COR-L47 (cell line): ENCODE results near the gene TNFAIP8L1.
"Not testable (repeated sequence)": the region's sequence is repeated elsewhere in the genome, so short reads cannot be mapped to it uniquely, and the experiment has no call there.

Experiments used
- DNase-seq: peaks from one replicate; lab custom pipeline; 2025; lab: John Stamatoyannopoulos, UW

Gene TNFAIP8L1

DNA sequence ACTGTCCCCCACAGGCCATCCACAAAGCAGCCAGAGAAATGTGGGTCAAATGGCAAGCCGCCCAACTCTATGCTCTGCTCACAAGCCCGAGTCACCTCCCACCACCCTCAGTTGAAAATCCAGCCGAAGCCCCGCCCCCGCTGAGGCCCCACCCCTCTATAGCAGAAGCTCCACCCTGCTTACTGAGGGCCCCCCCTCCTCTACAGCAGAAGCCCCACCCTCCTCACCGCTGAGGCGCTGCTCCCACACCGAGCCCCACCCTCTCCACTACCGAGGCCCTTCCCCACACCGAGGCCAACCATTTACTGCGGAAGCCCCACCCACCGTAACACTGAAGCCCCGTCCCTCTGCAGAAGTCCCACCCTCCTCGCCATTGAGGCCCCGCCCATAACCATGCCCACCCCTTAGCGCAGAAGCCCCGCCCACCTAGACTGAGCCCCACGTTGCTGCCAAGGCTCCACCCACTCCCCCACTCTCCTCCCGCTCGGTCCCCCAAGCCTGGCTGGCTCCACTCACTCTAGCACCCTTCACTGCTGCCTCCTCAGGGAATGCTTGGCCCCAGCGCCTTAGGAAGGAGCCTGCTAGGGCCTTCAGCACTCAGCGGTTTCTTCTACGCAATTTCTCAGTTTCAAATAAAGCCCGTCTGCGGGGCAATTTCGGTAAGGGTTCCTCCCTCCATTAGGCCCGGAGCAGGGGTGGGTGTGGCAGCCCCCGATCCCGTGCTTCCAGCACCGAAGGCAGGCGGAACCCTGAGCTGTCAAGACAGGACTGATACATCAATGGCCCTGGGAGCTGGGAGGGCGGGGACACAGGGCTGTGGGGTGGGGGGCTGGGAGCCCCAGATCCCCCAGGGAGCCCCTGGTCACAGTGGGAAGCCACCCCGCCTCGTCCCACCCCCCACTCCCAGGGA, 39.8 kb downstream of the TNFAIP8L1 start:
- no peak for DNase-seq

DNA sequence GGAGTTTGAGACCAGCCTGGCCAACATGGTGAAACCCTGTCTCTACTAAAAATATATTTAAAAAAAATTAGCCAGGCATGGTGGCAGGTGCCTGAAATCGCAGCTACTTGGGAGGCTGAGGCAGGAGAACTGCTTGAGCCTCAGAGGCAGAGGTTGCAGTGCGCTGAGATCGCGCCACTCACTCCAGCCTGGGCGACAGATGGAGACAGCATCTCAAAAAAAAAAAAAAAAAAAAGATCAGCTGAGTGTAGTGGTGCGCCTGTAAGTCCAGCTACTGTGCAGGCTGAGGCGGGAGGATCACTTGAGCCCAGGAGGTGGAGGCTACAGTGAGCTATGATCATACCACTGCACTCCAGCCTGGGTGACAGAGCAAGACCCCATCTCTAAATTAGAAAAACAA, 40.7 kb downstream of the TNFAIP8L1 start:
- DNase-seq = not testable (repeated sequence)

DNA sequence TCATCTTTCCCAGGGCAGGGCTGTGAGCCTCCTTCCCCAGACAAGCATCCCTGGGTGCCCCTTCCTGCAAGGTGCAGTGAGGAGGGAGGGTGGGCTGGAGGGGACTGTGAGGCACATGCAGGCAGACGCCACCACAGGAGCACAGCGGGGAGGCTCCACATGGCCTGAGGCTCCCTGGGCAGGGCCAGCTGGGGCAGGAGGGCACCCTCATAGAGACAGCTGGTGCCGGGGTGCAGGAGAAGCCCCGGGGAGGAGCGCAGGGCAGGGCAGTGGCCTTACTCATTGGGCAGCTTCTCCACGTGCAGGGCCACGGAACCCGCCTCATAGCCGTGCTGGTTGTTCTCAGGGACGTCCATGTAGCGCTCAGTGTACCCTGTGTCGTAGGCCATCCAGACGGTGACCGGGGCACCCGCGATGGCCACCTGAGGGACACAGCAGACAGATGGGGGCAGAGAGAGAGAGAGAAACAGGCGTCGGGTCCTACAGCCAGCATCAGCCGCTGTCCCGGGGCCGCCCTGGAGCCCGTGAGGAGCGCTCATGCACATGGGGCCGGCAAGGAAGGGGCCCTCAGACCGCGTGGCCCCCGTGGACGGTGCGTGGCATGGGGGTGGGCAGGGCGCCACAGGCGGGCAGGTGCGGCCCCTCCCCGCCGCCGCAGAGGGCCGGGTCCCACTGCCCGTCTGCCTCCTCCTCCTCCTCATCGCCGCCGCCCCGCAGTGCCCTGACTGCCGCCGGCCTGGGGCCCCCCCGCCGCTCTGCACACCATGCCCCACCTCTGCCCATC, 43.3 kb downstream of the TNFAIP8L1 start:
- DNase-seq = no peak

DNA sequence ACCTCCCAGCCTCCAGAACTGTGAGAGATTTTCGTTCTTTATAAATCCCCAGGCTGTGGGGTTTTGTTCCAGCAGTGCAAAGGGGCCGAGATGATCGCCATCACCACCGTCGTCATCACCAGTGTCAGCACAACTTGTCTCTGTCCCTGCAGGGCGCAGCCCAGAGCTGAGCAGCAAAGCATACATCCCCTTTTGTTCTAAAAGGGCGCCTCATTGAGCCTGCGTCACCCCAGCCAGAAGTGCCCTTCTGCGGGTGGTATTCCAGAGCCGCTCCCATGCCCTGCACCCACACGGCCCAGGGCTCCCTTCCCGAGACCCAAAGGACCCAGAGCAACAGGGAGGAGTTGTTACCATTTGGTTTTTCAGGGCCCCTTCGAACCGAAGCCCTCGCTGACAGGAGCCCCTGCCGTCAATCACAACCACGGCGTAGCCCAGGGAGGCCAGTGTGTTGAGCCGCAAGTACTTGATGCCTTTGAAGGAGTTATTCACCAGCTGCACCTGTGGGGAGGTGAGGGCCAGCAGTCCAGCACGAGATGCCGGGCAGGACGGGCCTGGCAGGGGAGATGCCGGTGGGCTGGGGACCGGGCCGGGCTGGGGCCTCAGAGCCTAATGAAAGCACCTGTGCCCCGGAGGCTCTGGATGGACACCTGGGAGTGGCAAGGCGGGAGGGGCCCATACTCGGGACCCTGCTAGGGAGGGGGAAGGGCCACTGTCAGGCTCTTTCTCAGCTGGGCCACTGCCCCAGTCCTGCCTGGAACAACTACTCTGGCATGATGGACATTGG, 45.2 kb downstream of the TNFAIP8L1 start:
- DNase-seq = no peak

DNA sequence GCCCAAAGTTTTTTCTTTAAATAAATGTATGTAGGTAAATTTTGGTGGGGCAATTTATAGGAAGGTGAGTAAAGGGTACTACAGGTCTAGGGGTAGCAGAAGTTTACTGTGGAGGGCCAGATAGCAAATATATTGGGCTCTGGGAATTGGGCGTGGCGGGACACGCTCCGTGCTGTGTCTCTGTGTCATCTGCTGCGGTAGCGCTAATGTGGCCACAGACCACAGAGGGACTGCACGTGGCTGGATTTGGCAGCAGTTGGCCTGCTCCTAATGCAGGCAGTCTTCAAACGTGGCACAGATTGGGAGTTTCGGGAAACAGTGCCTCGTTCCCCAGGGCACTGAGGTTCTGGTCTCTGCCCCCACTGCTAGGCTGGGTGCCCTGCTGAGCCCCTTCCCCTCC, 47.4 kb downstream of the TNFAIP8L1 start:
- DNase-seq = no peak

DNA sequence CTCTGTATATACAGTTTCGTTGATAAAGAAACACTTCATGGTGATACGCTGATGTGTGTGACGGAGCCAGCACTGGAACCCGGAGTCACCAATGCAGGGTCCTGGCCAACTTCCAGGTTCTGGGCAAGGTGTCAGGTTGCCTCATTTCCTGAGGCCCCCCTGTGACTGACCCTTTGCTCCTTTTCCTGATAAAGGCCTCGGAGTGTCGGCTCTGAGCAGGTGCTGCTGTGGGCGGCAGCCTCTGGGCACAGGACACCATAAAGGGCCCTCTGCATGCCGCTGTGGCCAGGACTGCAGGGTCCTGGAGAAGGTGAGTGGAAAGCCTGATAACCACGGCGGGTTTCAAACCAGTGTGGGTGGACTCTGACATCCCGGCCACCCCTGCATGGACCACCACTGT, 48.1 kb downstream of the TNFAIP8L1 start:
- no peak for DNase-seq

DNA sequence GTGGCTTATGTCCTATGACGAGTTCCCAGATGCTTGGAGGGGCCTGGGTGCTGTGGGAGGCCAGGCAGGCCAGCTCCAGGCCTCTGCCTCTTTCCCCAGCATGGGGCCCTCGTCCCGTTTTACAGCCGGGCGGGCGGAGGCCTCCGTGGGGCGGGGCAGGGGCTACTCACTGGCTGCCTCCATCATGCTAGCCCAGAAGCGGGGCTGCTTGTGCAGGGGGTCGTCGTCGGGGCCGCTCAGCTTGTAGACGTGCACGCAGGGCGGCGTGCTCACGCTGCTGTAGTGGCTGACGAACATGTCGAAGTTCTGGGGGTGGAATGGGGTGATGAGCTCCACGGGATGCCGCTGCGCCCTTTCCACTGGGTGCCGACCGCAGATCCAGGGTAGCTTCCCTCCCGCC, 49.3 kb downstream of the TNFAIP8L1 start:
- DNase-seq = no peak

DNA sequence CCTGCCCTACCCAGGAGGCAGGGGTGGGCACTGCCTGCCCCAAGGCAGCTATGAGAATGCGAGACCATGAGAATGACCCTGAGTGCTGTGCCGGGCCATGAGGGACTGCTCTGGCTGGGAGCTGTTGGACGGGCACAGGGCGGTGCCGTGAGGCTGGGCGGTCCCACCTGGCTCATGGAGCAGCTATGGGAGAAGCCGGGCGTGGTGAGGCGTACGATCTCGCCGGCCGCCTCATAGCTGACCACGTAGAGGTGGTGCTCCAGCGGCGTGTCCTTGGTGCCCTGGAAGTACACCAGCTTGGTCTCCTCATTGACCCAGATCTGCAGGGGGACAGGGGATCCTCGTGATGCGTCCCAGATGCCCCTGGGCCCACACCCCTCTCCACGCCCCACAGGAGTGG, 50.1 kb downstream of the TNFAIP8L1 start:
- no peak for DNase-seq

DNA sequence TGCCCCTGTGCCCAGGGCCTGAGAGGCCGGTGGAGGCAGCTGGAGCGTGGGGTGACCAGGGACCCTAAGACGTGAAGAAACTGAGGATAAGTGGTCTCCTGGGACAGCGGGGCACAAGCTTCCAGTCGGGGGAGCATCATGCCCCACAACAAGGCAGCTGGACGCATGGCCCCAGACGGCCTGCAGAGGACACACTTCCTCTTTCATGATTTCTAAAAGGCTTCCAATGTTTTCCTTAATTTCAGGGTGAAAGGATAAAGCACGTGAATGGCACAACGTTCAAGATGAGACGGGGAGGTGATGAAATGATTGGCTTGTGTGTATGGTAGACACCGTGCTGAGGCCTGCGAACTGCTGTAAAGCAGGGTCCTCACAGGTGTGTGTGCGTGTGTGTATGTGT, 51.0 kb downstream of the TNFAIP8L1 start:
- DNase-seq = no peak

DNA sequence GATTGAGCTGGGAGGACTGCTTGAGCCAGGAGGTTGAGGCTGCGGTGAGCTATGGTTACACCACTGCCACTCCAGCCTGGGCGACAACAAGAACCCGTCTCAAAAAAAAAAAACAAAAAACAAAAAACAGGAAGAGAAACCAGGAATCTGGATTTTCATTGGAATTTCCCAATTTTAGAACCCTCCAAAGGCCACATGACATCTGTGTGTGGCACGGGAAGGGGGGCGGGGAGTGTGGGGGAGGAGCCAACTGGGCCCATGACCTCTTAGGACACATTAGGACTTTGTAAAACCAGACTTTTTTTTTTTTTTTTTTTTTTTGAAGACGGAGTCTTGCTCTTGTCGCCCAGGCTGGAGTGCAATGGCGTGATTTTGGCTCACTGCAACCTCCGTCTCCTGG, 52.1 kb downstream of the TNFAIP8L1 start:
- no peak for DNase-seq

DNA sequence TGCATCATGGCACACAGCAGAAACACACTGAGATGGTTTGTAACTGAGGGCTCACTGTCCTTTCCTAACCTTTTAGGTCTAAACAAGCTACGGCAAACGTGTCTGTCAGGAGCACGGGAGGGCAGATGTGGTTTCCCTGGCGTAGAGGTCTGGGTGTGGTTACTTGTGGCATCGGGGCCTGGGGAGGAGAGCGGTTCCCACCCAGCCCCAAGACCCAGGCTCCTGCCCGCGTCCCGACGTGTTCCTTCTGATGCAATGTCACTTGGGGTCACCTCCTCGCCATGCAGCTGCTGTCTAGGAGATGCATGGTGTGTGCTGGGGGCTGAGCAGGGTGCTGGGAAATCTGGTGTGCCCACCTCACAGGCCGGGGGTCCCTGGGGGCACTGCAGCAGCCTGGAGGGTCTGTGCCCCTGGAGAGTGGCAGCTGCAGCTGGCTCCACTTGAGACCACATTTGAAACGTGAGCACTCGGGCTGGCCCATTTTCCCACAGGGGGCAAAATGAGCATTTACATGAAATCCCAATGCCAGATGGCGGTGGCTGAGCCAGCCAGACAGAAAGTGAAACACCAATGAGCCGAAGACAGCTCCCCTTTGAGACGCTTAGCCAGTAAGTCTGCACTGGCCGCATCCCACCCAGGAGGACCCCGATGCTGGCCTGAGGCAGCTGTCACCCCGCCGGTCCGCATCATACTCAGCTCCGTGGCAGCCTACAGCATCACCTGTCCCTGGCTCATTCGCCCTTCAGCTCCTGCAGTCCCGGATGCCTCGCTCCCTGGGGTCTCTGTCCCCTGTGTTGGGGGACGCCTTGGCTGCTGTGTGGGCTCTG, 53.1 kb downstream of the TNFAIP8L1 start:
- DNase-seq = no peak

DNA sequence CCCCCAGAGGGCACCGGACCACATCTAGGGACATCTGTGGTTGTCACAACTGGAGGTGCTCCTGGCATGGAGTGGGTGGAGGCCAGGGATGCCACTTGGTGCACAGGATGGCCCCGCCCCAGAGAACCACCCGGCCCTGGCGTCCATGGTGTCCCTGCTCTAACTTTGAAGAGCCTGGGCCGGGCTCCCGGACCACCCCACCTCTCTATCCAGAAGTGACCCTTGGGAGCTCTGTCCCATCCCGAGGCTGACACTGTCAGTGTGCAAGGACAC, 53.7 kb downstream of the TNFAIP8L1 start:
- no peak for DNase-seq

DNA sequence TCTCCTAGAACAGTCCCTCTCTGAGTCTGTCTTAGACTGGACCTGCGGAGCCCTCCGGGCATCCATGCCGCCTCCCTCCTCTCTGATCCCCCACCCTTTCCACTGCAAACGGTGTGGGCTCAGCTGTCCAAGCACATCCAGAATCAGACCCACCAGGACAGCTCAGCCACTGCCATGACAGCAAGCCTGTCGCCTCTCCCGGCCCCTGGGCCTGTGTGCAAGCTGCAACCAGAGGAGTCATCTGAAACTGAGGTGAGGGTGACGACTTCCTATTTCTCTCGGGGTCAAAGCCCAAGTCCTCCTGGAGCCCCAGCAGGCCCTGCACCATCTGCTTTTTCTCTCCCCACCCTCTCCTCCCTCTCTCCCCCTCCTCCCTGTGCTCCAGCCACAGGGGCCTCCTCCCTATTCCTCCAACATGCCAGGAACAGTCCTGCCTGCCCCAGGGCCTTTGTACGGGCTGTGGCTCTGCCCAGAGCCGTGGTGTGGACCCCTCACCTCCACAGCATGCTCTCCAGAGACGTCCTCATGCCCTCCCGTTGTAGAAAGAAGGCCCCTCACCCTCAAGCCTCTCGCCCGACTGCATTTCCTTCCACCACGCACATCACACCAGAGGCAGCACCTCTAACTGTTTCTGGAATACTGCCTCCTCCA, 54.3 kb downstream of the TNFAIP8L1 start:
- no peak for DNase-seq

DNA sequence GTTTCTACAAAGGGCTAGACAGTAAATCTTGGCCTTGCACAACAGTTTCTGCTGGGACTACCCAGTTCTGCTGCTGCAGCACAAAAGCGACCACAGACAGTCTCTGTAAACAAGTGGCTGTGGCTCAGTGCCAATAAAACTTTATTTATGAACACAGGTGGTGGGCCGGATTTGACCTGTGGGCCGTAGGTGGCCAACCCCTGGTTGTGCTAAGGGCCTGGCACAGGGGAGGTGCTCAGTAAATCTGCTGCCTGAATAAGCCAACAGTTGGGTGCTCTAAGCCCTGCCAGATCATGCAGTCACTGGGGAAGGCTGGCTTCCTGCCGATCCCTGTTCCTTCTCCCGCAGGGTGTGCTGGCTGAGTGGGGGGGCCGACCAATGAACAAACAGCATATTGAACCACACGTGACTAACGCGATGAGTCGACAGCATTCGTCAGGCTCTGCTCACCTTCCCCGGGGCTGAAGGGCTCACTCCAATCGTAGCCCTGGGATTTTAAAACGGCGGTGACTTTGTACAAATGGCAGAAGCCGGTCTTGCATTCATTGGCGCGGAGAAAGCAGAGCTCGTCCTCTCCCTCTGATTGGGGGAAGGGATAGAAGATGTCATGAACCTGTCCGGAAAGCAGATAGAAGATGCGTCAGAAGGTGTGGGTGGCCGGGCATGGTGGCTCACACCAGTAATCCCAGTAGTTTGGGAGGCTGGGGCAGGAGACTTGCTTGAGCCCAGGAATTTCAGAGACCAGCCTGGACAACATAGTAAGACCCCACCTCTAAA, 55.1 kb downstream of the TNFAIP8L1 start:
- DNase-seq = no peak

DNA sequence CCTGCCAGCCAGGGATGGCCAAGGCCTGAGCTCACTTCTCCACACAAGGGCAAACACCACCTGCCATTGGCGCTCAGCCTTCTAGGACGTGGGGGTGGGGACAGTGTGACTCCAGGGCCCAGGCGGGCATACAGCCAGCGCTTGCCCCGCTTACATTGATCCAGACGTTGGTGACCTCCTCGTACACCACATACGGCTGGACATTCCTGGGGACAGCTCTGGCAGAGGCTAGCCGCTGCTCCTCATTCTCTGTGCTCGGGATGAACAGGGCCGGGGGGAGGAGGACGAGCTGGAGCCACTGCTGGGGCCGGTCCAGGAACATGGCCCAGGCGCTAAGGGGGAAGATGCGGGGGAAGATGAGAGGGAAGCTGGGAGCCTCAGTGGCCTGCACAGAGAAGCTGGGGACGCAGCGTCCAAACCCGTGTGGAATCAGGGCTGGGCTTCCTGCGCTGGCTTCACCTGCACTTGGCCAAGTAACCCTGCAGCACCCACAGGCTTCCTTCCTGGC, 56.0 kb downstream of the TNFAIP8L1 start:
- no peak for DNase-seq

DNA sequence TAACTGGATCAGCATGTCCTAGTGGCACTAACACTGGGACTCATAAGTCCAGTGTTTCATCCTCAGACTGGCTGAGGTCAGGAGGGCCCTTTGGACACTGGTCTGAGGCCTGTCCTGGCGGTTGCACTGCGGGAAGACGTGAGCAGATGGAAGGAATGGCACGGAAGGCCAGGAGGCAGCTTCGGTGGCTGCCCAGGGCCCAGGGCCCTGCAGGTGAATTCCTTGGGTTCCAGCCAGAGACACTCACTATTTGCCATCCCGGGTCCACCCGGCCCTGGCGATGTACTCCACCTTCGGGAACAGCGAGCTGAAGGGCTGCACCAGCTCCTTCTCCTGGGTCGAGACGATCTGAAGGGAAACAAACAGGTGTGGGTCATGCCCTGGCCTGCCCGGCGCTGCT, 58.0 kb downstream of the TNFAIP8L1 start:
- DNase-seq = no peak

DNA sequence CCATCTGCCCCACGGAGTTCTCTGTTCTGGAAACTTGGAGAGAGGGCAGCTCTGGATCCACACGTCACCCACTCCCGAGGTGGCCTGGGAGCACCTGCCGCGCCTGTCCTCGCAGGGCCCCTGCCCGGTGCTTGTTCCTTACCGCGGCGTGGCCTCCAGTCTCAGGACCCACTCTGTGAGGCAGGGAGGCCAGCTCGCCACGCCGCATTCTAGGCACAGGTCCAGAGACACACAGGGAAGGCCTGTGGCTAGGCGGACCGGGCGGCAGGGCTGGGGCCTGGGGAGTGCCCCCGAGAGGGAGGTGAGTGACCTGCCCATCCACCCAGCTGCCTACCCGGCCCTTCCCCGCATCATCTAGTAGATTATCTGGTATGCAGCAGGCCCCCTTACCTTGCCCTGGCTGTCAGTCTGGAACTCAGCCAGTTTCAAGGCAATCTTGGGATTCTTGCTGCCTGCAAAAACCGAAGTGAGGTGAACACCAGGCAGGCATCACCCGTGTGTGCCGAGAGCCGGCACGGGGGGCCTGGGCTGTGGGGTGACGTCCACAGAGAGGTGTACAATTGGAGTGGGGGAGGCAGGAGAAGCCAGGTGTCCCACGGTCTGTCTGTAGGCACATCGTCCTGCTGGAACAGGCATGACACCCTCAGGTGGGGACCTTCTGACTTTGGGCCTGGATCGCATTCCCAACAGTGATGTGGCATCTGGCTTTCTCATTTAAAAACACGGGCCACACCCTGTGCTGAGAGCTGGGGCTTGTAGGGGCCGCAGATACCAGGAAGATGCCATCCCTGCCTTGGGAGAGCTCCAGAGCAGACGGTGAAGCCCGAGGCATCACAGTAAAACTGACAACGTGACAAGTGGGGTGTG, 60.7 kb downstream of the TNFAIP8L1 start:
- no peak for DNase-seq

DNA sequence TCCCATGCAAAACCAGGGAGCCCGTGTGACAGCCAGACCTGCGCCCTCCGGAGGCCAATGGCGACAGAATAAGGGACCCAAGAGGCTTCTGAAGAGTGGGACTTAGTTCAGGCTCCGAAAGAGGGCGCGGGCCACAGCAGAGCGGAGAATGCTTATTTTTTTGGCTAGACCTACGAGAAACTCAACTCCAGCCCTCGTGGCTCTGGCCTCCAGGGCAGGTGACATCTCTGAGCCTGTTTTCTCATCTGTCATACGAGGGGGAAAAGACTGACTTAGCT, 61.3 kb downstream of the TNFAIP8L1 start:
- DNase-seq = no peak

DNA sequence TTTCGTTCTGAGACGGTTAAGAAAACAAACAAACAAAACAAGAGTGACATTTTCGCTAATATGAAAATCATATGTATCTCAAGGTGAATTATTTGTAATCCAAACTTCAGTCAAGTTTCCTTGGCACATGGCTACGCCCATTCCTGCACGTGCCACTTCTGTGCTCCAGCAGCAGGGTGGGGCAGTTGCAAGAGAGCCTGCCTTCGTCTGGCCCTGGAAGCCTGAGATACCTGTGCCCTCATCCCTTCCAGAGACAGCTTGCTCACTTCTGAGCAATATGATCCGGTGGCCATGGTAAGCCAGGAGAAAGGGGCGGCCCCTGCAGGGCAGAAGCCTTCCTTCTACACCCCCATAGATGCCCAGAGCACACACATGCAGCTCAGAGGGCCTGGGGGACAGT, 62.2 kb downstream of the TNFAIP8L1 start:
- no peak for DNase-seq

DNA sequence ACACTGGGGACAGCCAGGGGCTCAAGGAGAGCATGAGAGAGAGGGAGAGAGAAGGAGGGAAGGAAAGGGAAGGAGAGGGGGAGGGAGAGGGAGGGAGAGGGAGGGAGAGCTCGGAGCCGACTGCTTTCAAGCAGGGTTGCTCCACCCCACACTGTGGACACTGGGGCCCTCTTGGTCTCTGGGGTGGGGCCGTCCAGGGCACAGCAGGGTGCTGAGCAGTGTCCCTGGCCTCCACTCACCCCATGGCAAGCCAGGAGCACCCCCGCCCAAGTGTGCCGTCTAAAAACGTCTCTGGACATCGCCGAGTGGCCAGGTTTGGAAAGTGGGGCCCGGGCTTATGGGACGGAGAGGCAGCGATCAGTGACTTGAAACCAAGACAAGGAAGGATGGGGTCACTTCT, 63.4 kb downstream of the TNFAIP8L1 start:
- no peak for DNase-seq
